HG03521 (cell line): ENCODE data around the gene SLC6A7.
"Not testable (repeated sequence)": the region's sequence is repeated elsewhere in the genome, so short reads cannot be mapped to it uniquely, and the experiment has no call there.

ENCODE experiments used
- ATAC-seq: cut with Tn5 transposase; IDR thresholded peaks from one replicate; pipeline ENCODE4 v1.9.1; 2021; ENCODE audit warnings: mild to moderate bottlenecking, moderate library complexity; ENCODE audit not compliant: unreplicated experiment

Gene SLC6A7

GRCh38 chr5:150215979-150216944 is 26.4 kb downstream of the SLC6A7 start:
- no peak for ATAC-seq

DNA sequence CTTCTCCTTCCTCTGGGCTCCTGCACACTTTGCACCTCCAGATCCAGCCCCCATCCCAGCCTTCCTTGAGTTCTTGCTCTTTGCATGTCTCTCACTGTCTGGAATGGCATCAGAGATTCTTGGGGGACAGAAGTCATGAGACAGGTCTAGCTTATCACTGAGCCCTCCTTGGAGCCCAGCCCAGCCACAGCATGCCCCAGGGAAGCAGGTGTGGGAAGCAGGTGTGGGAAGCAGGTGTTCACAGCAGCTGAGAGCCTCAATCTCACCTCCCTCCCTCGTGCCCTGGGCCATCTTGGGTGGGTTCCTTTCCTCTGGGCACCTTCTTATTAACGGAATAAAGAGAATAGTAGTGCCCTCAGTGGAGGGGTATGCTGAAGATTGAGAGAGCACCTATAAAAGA is 27.2 kb downstream of the SLC6A7 start:
- no peak for ATAC-seq

- ATAC-seq: peak; percentile 82
Observed at GRCh38 chr5:150217873-150218692, 28.2 kb downstream of the SLC6A7 start.

DNA sequence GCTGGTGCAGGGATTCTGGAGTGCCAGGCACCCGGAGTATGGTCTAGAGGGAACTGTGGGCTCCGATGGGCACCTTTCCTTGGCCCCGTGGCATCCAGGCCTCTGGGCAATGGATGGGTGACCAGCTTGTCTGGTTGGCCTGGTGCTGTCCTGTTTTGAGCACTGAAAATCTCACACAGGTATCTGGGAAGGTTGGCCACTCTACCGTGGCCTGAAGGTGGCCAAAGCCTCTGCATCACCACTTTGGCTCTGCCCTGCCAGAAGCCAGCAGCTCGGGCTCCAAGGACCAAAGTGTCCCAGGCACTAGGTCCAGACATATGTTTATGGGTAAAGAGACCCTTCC is 28.8 kb downstream of the SLC6A7 start:
- ATAC-seq: no peak

- no peak for ATAC-seq
Observed at GRCh38 chr5:150219142-150219541, 29.3 kb downstream of the SLC6A7 start.

DNA sequence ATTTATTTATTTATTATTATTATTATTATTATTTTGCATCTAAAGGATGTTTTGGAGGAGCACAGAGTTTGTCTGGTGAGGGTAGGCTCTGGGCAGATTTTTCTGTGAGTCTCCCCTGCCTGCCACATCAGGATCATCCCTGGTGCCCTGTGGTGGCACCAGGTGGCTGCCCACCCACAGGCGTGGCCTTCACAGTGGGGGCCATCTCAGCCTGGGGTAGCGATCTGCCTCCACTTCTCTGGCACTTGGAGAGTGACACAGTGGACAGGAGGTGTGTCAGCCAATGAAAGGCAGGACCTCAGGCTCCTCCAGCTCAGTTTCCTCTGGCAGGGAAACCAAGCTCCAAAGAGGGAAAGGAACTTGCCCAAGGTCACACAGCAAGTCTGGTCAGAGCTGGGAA is 30.0 kb downstream of the SLC6A7 start:
- no peak for ATAC-seq

DNA sequence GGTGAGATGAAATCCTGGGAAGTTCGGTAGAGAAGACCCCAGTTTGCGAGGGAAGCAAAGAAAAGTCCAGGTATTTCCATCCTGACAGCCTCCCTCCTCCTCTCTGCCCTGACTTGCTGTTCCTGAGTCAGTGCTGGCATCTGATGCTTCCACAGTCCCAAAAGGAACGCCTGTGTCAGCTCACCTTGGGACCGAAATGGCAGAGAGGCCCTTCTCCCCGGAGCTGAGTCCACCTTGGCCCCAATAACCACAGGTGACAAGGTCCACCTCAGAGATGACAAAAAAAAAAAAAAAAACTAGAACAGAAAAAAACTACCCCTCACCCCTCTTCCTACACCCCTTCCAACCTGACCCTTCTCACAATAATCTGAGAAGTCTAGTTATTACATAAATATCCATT is 31.6 kb downstream of the SLC6A7 start:
- ATAC-seq: no peak

DNA sequence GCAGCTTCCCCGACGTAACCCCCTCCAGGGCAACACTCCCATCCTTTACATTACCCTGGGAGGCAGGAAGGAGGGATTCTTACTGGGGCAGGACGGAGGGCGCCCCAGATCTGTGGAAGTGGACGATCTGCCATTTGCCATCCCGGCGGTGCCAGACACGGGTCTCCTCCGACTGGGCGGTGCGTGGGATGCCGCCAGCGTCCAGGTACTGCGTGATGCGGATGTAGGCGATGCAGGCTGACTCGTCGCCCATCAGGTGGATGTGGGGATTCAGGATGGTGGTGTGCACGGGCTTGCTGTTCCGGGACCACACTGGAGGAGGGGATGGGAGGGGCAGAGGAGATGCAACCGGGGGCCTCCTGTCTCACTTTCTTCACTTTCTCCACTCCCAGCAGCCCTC is 33.0 kb downstream of the SLC6A7 start:
- ATAC-seq: no peak

DNA sequence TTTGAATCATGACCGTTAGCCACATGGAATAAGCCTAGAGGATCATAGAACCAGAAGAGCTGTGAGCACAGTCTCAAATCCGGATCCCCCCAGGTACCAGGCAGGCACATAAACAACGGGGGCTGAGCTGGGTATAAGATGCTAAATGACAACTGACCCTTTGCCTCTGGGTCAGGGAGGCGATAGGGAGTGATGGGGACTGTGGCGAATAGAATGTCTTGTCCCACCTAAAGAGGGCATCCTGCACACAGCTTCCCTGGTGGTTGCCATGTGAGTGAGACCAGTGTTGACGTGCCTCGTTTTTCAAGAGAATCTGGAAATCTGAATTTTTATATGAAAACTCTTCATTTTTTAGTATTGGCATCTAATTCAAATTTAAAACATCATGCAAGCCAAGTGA is 33.6 kb downstream of the SLC6A7 start:
- ATAC-seq: no peak

DNA sequence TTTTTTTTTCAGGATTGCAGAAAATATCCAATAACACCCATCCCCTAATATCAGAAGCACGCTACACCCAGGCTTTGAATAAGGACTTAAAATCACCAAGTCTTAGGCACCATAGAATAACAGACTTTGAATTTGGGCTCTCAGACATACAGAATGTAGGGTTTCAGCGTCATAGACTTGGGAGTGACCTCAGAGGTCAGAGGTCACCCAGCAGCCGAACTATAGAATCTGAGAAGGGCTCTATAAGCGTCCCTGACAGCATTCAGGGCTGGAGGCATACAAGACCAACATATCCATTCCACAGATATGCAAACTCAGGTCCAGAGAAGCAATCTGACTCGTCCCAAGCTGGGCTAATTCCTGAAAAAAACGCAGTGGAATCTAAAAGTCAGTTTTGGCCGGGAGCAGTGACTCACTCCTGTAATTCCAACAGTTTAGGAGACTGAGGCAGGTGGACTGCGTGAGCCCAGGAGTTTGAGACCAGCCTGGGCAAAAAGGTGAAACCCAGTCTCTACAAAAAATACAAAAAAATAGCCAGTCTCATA is 34.7 kb downstream of the SLC6A7 start:
- ATAC-seq: no peak

- ATAC-seq: no peak
Observed at GRCh38 chr5:150227036-150227435, 37.2 kb downstream of the SLC6A7 start.

DNA sequence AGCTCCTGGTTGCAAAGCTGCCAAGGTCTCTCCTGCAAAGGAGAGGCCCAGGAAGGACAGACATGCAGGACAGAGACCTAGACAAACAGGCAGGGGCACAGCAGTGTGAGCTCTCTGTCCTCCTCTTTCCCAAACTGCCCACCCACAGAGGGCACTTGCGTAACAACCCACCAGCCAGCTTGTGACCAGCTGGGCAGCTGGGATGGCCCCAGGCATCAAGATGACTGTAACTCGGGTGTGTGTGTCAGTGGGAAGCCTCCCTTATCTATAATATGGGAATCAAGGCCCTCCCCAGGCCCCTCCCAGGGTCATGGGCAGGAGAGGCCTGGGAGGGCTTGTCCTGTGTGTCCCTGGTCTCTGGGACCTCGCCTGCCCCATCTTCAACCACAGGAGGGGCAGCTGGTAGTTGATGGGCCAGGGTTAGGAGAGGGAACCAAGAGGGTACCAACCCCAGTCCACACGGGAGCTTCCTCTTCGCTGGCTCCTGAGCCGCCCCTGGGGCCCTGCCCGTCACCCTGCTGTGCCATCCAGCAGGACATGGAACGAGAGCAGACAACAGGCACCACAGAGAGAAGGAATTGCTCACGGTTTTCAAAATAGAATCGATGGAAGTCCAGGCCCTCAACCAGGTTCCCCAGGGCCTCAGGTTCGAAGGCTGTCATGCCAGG is 37.9 kb downstream of the SLC6A7 start:
- ATAC-seq: no peak

- ATAC-seq: no peak
Observed at GRCh38 chr5:150229571-150229970, 39.7 kb downstream of the SLC6A7 start.

GRCh38 chr5:150230842-150231241 is 41.0 kb downstream of the SLC6A7 start:
- no peak for ATAC-seq

DNA sequence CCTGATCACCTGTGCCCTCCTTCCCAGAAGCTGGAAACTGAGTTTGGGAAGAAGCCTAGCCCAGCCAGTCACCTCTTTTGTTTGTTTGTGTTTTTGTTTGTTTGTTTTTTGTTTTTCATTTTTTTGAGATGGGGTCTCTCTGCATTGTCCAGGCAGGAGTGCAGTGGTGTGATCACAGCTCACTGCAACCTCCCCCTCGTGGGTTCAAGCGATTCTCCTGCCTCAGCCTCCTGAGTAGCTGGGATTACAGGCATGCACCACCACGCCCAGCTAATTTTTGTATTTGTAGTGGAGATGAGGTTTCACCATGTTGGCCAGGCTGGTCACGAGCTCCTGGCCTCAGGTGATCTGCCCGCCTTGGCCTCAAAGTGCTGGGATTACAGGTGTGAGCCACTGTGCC is 43.8 kb downstream of the SLC6A7 start:
- not testable (repeated sequence) for ATAC-seq

- ATAC-seq: no peak
Observed at GRCh38 chr5:150234576-150235499, 45.0 kb downstream of the SLC6A7 start.

- no peak for ATAC-seq
Observed at GRCh38 chr5:150235500-150235854, 45.6 kb downstream of the SLC6A7 start.

- ATAC-seq: no peak
Observed at GRCh38 chr5:150236313-150236712, 46.5 kb downstream of the SLC6A7 start.

- ATAC-seq: no peak
Observed at GRCh38 chr5:150236981-150237754, 47.3 kb downstream of the SLC6A7 start.
